Karpas-422 (cell line): ENCODE measurements around the gene TNFAIP8L2. TPM values are rescaled to one million over a fixed set of nuclear protein-coding genes. Genes with fewer than 3 reads are reported as not detected.

Experiments
- DNase-seq: peaks from one replicate; pipeline ENCODE4 v3.0.0-alpha.2; 2015
- H2AFZ ChIP-seq: fragments of 200-600 bp; sonication (generic); 2 replicates; pipeline ENCODE4 v1.6.1; 2014; ENCODE audit warnings: antibody characterized with exemption, low read length, mixed read lengths
- H3K27ac ChIP-seq: fragments of 200-600 bp; sonication (generic); 2 replicates; pipeline ENCODE4 v1.5.1; 2014; ENCODE audit warnings: mild to moderate bottlenecking, low read length, moderate library complexity
- H3K27me3 ChIP-seq: fragments of 200-600 bp; sonication (generic); 2 replicates; pipeline ENCODE4 v1.6.1; 2014; ENCODE audit warnings: low read length, mixed read lengths
- H3K36me3 ChIP-seq: fragments of 200-600 bp; sonication (generic); 2 replicates; pipeline ENCODE4 v1.6.1; 2014; ENCODE audit warnings: low read length, mixed read lengths; ENCODE audit not compliant: insufficient read depth
- H3K4me1 ChIP-seq: fragments of 200-600 bp; sonication (generic); 2 replicates; pipeline ENCODE4 v1.6.1; 2014; ENCODE audit warnings: mild to moderate bottlenecking, low read length, mixed read lengths
- H3K4me2 ChIP-seq: fragments of 200-600 bp; sonication (generic); 2 replicates; pipeline ENCODE4 v1.6.1; 2014; ENCODE audit warnings: low read length, low read depth, mild to moderate bottlenecking; ENCODE audit not compliant: poor library complexity, severe bottlenecking
- H3K4me3 ChIP-seq: fragments of 200-600 bp; sonication (generic); 2 replicates; pipeline ENCODE4 v1.5.1; 2014; ENCODE audit warnings: mild to moderate bottlenecking, antibody characterized with exemption, low read length, mixed read lengths
- H3K79me2 ChIP-seq: fragments of 200-600 bp; sonication (generic); 2 replicates; pipeline ENCODE4 v1.6.1; 2014; ENCODE audit warnings: mild to moderate bottlenecking, low read length, mixed read lengths
- H3K9ac ChIP-seq: fragments of 200-600 bp; sonication (generic); 2 replicates; pipeline ENCODE4 v1.6.0; 2014; ENCODE audit warnings: low read length
- H3K9me2 ChIP-seq: fragments of 200-600 bp; sonication (generic), shearing (Covaris generic); replicated peaks from 2 replicates; pipeline ENCODE4 v1.6.0; 2014; ENCODE audit warnings: mild to moderate bottlenecking, low read length, moderate library complexity; ENCODE audit not compliant: insufficient read depth
- H3K9me3 ChIP-seq: fragments of 300-700, 200-600 bp; sonication (generic); 2 replicates; pipeline ENCODE4 v1.6.1; 2014; ENCODE audit warnings: low read length, mixed read lengths
- H4K20me1 ChIP-seq: fragments of 200-600 bp; sonication (generic); 2 replicates; pipeline ENCODE4 v1.6.1; 2014; ENCODE audit warnings: mild to moderate bottlenecking, antibody characterized with exemption, low read length, low read depth; ENCODE audit not compliant: insufficient read depth
- total RNA-seq: library from RNA; depleted of rRNA; stranded (reverse); fragments of >200 nt; shearing (Covaris generic); gene quantifications from 2 replicates; pipeline ENCODE4 v1.2.3, GENCODE V29; 2014; ENCODE audit warnings: low replicate concordance

Gene TNFAIP8L2
- total RNA-seq, 1 experiment from 2014 or later: 30.7 TPM

GRCh38 chr1:151132335-151133017 lies 24.0 kb upstream of the TNFAIP8L2 start:
- Histone ChIP-seq H3K36me3 (no peaks in the 10 kb centered on the region), H3K79me2 (no peaks in the 10 kb centered on the region), H3K9me2 (no peaks in the 10 kb centered on the region), H3K4me3 (no peak overlapping the region), H3K4me2 (no peak overlapping the region), H4K20me1 (no peaks in the 10 kb centered on the region), H3K4me1 (no peaks in the 10 kb centered on the region), H3K9ac (no peak overlapping the region), H3K9me3 (no peaks in the 10 kb centered on the region), H2AFZ (no peak overlapping the region), H3K27ac (no peak overlapping the region), H3K27me3 (no peaks in the 10 kb centered on the region)
- no peak for DNase-seq

GRCh38 chr1:151133018-151133806 lies 23.2 kb upstream of the TNFAIP8L2 start:
- no peak overlapping the region for H3K4me2 ChIP-seq
- H3K27me3 ChIP-seq: no peaks in the 10 kb centered on the region
- no peaks in the 10 kb centered on the region for H4K20me1 ChIP-seq
- H2AFZ ChIP-seq: no peak overlapping the region
- no peaks in the 10 kb centered on the region for H3K36me3 ChIP-seq
- H3K27ac ChIP-seq: no peak overlapping the region
- H3K79me2 ChIP-seq: no peaks in the 10 kb centered on the region
- H3K9me3 ChIP-seq: no peaks in the 10 kb centered on the region
- H3K9me2 ChIP-seq: no peaks in the 10 kb centered on the region
- DNase-seq: no peak
- H3K4me3 ChIP-seq: no peak overlapping the region
- H3K4me1 ChIP-seq: no peaks in the 10 kb centered on the region
- H3K9ac ChIP-seq: no peak overlapping the region

DNA sequence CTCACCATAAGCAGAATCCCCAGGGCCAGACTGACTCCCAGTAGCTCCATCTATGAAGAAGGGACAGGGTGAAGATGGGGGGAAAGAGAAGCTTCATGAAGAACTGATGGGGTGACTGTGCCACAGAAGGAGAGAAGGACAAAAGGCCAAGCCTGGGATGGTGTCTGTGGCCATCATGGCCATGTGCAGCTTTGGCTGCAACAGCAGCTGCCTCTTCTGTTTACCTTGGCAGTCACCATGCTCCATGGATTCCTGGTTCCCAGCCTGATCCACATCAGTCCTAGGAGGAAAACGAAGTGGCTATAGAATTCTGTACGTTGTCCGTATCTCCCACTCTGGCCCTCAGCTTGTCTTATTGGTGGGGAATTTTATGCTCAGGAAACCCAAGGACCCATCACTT lies 22.1 kb upstream of the TNFAIP8L2 start:
- H3K9ac ChIP-seq: no peak overlapping the region
- no peaks in the 10 kb centered on the region for H3K79me2 ChIP-seq
- H3K4me3 ChIP-seq: no peak overlapping the region
- no peak overlapping the region for H3K27ac ChIP-seq
- H3K4me1 ChIP-seq: no peaks in the 10 kb centered on the region
- no peak overlapping the region for H3K4me2 ChIP-seq
- no peak for DNase-seq
- no peaks in the 10 kb centered on the region for H4K20me1 ChIP-seq
- H3K36me3 ChIP-seq: no peaks in the 10 kb centered on the region
- H3K27me3 ChIP-seq: no peaks in the 10 kb centered on the region
- no peak overlapping the region for H2AFZ ChIP-seq
- no peaks in the 10 kb centered on the region for H3K9me3 ChIP-seq
- H3K9me2 ChIP-seq: no peaks in the 10 kb centered on the region

- Histone ChIP-seq H2AFZ (no peak overlapping the region), H3K9me2 (no peaks in the 10 kb centered on the region), H3K9ac (no peak overlapping the region), H3K79me2 (no peaks in the 10 kb centered on the region), H3K9me3 (no peaks in the 10 kb centered on the region), H3K4me1 (no peaks in the 10 kb centered on the region), H3K4me3 (no peak overlapping the region), H3K4me2 (no peak overlapping the region), H4K20me1 (no peaks in the 10 kb centered on the region), H3K27ac (no peak overlapping the region), H3K36me3 (no peaks in the 10 kb centered on the region), H3K27me3 (no peaks in the 10 kb centered on the region)
- DNase-seq: no peak
These were observed 21.5 kb upstream of the TNFAIP8L2 start for GRCh38 chr1:151134991-151135390.

DNA sequence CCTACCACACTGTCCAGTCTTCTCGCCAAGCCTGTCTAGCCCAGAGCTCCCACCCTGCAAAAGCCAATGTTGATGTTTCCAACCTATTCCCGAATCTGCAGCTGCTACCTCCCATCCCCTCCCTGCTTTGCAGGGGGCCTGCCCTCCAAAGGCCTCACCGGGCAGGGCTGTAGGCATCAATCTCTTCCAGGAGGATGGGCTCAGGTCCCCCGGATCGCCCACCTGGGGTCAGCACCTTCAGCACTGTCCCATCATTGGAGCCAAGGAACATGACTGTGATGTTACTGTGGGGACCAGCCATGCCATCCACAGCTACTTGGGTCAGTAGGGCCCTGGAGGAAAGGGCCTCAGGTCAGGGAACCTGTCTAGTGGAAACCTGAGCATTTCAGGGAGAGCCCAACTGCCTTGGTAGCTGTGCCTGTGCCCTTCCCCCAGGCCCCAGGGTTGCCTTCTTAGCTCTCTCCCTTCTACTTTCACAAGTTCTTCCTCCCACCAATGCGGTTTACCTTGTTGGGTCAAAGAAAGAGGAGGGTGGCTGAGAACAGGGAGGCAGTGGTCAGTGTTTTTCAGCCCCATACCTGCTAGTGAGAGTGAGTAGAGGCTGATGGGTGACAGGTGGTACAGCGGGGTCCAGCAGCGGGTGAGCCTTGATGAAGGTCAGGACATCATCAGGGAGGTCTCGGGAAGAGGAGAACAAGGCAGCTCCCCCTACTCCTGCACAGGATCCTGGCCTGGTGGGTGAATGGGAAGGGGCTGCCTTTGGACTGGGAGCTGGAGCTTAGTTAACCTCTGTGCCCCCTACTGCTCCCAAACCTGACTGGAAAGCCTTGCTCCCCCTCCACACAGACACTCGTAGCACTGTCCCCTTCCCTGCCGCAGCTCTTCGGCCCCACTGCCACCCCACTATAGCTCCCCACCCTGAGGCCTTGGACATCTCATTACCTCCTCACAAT lies 20.7 kb upstream of the TNFAIP8L2 start:
- no peak overlapping the region for H2AFZ ChIP-seq
- H3K4me3 ChIP-seq: no peak overlapping the region
- H3K27ac ChIP-seq: no peak overlapping the region
- no peaks in the 10 kb centered on the region for H3K9me3 ChIP-seq
- H3K9me2 ChIP-seq: no peaks in the 10 kb centered on the region
- no peaks in the 10 kb centered on the region for H4K20me1 ChIP-seq
- H3K36me3 ChIP-seq: no peaks in the 10 kb centered on the region
- no peak overlapping the region for H3K9ac ChIP-seq
- no peak for DNase-seq
- H3K4me2 ChIP-seq: no peak overlapping the region
- H3K27me3 ChIP-seq: no peaks in the 10 kb centered on the region
- H3K79me2 ChIP-seq: no peaks in the 10 kb centered on the region
- H3K4me1 ChIP-seq: no peaks in the 10 kb centered on the region

- Histone ChIP-seq H3K27me3 (no peaks in the 10 kb centered on the region), H3K4me2 (no peak overlapping the region), H3K9me2 (no peaks in the 10 kb centered on the region), H3K4me3 (no peak overlapping the region), H3K4me1 (no peaks in the 10 kb centered on the region), H3K36me3 (no peaks in the 10 kb centered on the region), H3K9ac (no peak overlapping the region), H3K27ac (no peak overlapping the region), H3K9me3 (no peaks in the 10 kb centered on the region), H2AFZ (no peak overlapping the region), H3K79me2 (no peaks in the 10 kb centered on the region), H4K20me1 (no peaks in the 10 kb centered on the region)
- no peak for DNase-seq
These were observed 18.7 kb upstream of the TNFAIP8L2 start for GRCh38 chr1:151137789-151138188.

GRCh38 chr1:151142411-151143056 lies 13.9 kb upstream of the TNFAIP8L2 start:
- no peak for DNase-seq
- H3K9me3 ChIP-seq: no peaks in the 10 kb centered on the region
- H3K4me2 ChIP-seq: no peak overlapping the region
- no peaks in the 10 kb centered on the region for H3K79me2 ChIP-seq
- peaks cover 36% of the 10 kb centered on the region for H3K4me1 ChIP-seq
- no peaks in the 10 kb centered on the region for H4K20me1 ChIP-seq
- H3K36me3 ChIP-seq: no peaks in the 10 kb centered on the region
- H3K9me2 ChIP-seq: no peaks in the 10 kb centered on the region
- H3K27ac ChIP-seq: no peak overlapping the region
- no peaks in the 10 kb centered on the region for H3K27me3 ChIP-seq
- no peak overlapping the region for H3K9ac ChIP-seq
- H3K4me3 ChIP-seq: no peak overlapping the region
- no peak overlapping the region for H2AFZ ChIP-seq
